K562 (cell line): ENCODE results near the gene SLAMF9. TPM values are rescaled to one million over a fixed set of nuclear protein-coding genes. Genes with fewer than 3 reads are reported as not detected.

ENCODE experiments used
- ATAC-seq: fragments of 200-7000 bp; cut with Tn5 transposase; 3 replicates; pipeline ENCODE4 v1.9.1; 2020; ENCODE audit warnings: moderate library complexity
- BruUV-seq: library from RNA; stranded (reverse); fragments of 400-500 nt; replicated peaks from 2 replicates; lab custom pipeline; 2021; lab: Mats Ljungman, UMichigan
- CTCF ChIA-PET: fragments of 300-600 bp; formaldehyde crosslinking; extraction: SDS; loops from one replicate; lab custom pipeline; 2021; ENCODE audit warnings: low intra/inter-chr PET ratio; lab: Yijun Ruan, JAX
- POLR2A ChIA-PET: fragments of 300-600, 350-650 bp; sonication (Branson Sonifier 250); formaldehyde crosslinking; extraction: SDS; loops from one replicate; lab custom pipeline; 2021; ENCODE audit warnings: antibody characterized with exemption, inconsistent platforms; lab: Yijun Ruan, JAX
- DNase-seq, 4 experiments: peaks; one replicate each; pipeline versions ENCODE4 v3.0.0 to v3.0.0-alpha.2; 2011 to 2018; ENCODE audit warnings: low spot score in 3 of 4, mixed read lengths in 3 of 4; ENCODE audit errors: extremely low read depth in 1 of 4
- FAIRE-seq: peaks from 2 replicates; lab custom pipeline; 2011; peaks lifted over from hg19 to GRCh38; lab: Jason Lieb, UNC
- H2AFZ ChIP-seq: 2 replicates; pipeline ENCODE4 v1.6.0; 2011; ENCODE audit warnings: low read depth, low read length, control low read depth, inconsistent platforms
- H3K27ac ChIP-seq: fragments of 200-600 bp; 3 replicates; pipeline ENCODE4 v1.8.0; 2011; ENCODE audit warnings: low read depth, mild to moderate bottlenecking, control low read depth, inconsistent platforms, low read length, moderate library complexity, mixed read lengths; ENCODE audit errors: extremely low read depth
- H3K27me3 ChIP-seq, 2 experiments: fragments of 300-600 bp in 1 of 2; 2 replicates in 1 of 2; 3 replicates in 1 of 2; pipeline versions ENCODE4 v1.6.0 to v1.8.0; 2011; ENCODE audit warnings: inconsistent platforms in 2 of 2, low read length in 2 of 2, mild to moderate bottlenecking in 1 of 2, mixed read lengths in 1 of 2, moderate library complexity in 1 of 2; ENCODE audit not compliant: control insufficient read depth in 2 of 2, insufficient read depth in 2 of 2
- H3K36me3 ChIP-seq: fragments of 300-600 bp; 3 replicates; pipeline ENCODE4 v1.8.0; 2011; ENCODE audit warnings: mild to moderate bottlenecking, low read length, inconsistent platforms; ENCODE audit not compliant: control insufficient read depth, insufficient read depth
- H3K4me1 ChIP-seq, 2 experiments: fragments of 200-600 bp in 1 of 2; replicated peaks in 1 of 2; 2 replicates in 1 of 2; 3 replicates in 1 of 2; pipeline versions ENCODE4 v1.5.1 to v1.8.0; 2011; ENCODE audit warnings: inconsistent platforms in 2 of 2, low read length in 2 of 2, mild to moderate bottlenecking in 1 of 2, mixed read lengths in 1 of 2, moderate library complexity in 1 of 2; ENCODE audit not compliant: control insufficient read depth in 2 of 2, insufficient read depth in 2 of 2
- H3K4me2 ChIP-seq: 2 replicates; pipeline ENCODE4 v1.6.1; 2011; ENCODE audit warnings: low read length, control low read depth, inconsistent platforms, mixed read lengths; ENCODE audit not compliant: insufficient read depth
- H3K4me3 ChIP-seq: fragments of 200-600 bp; sonication (generic), shearing (Covaris generic); 2 replicates; pipeline ENCODE4 v1.5.1; 2016; ENCODE audit warnings: control low read depth, inconsistent platforms
- H3K79me2 ChIP-seq: fragments of 200-600 bp; 3 replicates; pipeline ENCODE4 v1.8.0; 2011; ENCODE audit warnings: low read length, inconsistent platforms; ENCODE audit not compliant: control insufficient read depth, insufficient read depth
- H3K9ac ChIP-seq, 2 experiments: 2 replicates each; pipeline versions ENCODE4 v1.6.0 to v1.6.1; 2011; ENCODE audit warnings: low read depth in 2 of 2, low read length in 2 of 2, control low read depth in 1 of 2, inconsistent platforms in 1 of 2, mild to moderate bottlenecking in 1 of 2, mixed read lengths in 1 of 2; ENCODE audit not compliant: insufficient read depth in 1 of 2
- H3K9me1 ChIP-seq: one replicate; pipeline ENCODE4 v1.6.0; 2011; ENCODE audit warnings: inconsistent platforms, mild to moderate bottlenecking, low read length, moderate library complexity; ENCODE audit not compliant: control insufficient read depth, insufficient read depth
- H3K9me3 ChIP-seq: replicated peaks from 2 replicates; pipeline ENCODE4 v1.5.1; 2011; ENCODE audit warnings: low read depth, low read length, inconsistent platforms; ENCODE audit not compliant: control insufficient read depth, insufficient read depth
- H4K20me1 ChIP-seq: replicated peaks from 2 replicates; pipeline ENCODE4 v1.6.1; 2011; ENCODE audit warnings: low read length, inconsistent platforms, mixed read lengths; ENCODE audit not compliant: control insufficient read depth, insufficient read depth
- BDP1 ChIP-seq: IDR thresholded peaks from 3 replicates; pipeline ENCODE4 v1.6.1; 2011; ENCODE audit not compliant: insufficient read length, insufficient read depth
- MEF2A ChIP-seq: IDR thresholded peaks from 2 replicates; pipeline ENCODE4 v1.6.1; 2011; ENCODE audit warnings: low read depth, mild to moderate bottlenecking, low read length, moderate library complexity; ENCODE audit not compliant: control insufficient read depth
- MEIS2 ChIP-seq: fragments of 450-650 bp; IDR thresholded peaks from 2 replicates; pipeline ENCODE4 v1.6.1; 2014; ENCODE audit warnings: mild to moderate bottlenecking; ENCODE audit not compliant: partially characterized antibody
- OTX1 ChIP-seq: fragments of 450-650 bp; formaldehyde crosslinking; IDR thresholded peaks from 2 replicates; pipeline ENCODE4 v1.4.0; 2022; ENCODE audit warnings: mild to moderate bottlenecking
- SIX5 ChIP-seq, 2 experiments: IDR thresholded peaks; 2 replicates each; pipeline ENCODE4 v1.6.1; 2011; ENCODE audit warnings: low read length in 2 of 2, borderline replicate concordance in 1 of 2, low read depth in 1 of 2, mild to moderate bottlenecking in 1 of 2, moderate library complexity in 1 of 2; ENCODE audit not compliant: insufficient read depth in 1 of 2
- TARDBP ChIP-seq: fragments of 450-650 bp; IDR thresholded peaks from 2 replicates; pipeline ENCODE4 v1.6.1; 2016
- XRCC4 ChIP-seq: IDR thresholded peaks from one replicate; pipeline ENCODE4 v1.6.1; 2011; ENCODE audit not compliant: insufficient read depth, insufficient read length; ENCODE audit errors: extremely low read depth
- ZC3H4 ChIP-seq: sonication (generic); formaldehyde crosslinking; IDR thresholded peaks from 2 replicates; pipeline ENCODE4 v1.9.0; 2021; ENCODE audit warnings: missing genetic modification reagents, borderline replicate concordance
- ZNF707 ChIP-seq: fragments of 250-450 bp; sonication (Bioruptor Pico); conservative IDR thresholded peaks from 2 replicates; pipeline ENCODE4 v1.8.0; 2022; ENCODE audit warnings: inconsistent platforms, mild to moderate bottlenecking, moderate library complexity
- WGBS: fragments of 100-300 bp; shearing (Covaris generic); methylation state at CpG from one replicate; pipeline ENCODE4 v1.1.6; 2016; ENCODE audit warnings: low coverage, mixed read lengths; ENCODE audit not compliant: insufficient coverage; ENCODE audit errors: missing lambda C conversion rate; 5-methylcytosine and 5-hydroxymethylcytosine counted together
- in situ Hi-C: fragments of 300-500 bp; cut with MboI; formaldehyde crosslinking; loops from 4 replicates; pipeline ENCODE4 v1.15.0; 2018; ENCODE audit warnings: inconsistent platforms, mixed read lengths
- intact Hi-C: fragments of 100-400 bp; cut with micrococcal nuclease; formaldehyde crosslinking; loops from 2 replicates; pipeline ENCODE4 v1.14.2; 2022
- polyA plus RNA-seq, 8 experiments: library from polyadenylated mRNA; depleted of rRNA in 4 of 8; stranded (reverse) in 5 of 8; unstranded in 3 of 8; fragments of >200 nt; fragmentation: Nextera tagmentation in 2 of 8; fragmentation: Illumina TruSeq in 1 of 8; extraction: Ambion mirVana in 2 of 8; extraction: Trizol in 1 of 8; gene quantifications; 2 replicates each; pipeline versions ENCODE4 v1.2.1 to v1.2.3, GENCODE V29; 2011 to 2014; ENCODE audit warnings: inconsistent platforms in 1 of 8, missing spikeins in 1 of 8
- total RNA-seq, 7 experiments: library from RNA; depleted of rRNA in 6 of 7; stranded (reverse); fragments of >200 nt in 6 of 7; fragmentation: Illumina TruSeq in 2 of 7; extraction: Trizol in 2 of 7; gene quantifications; 2 replicates each; pipeline versions ENCODE4 v1.2.1 to v1.2.3, GENCODE V29; 2011 to 2021; ENCODE audit warnings: low replicate concordance in 1 of 7
- TF ChIP-seq, protein P1 (sequence below): fragments of 250-450 bp; sonication (Bioruptor Pico); IDR thresholded peaks from 2 replicates; pipeline ENCODE4 v1.4.0; 2020; ENCODE audit warnings: mild to moderate bottlenecking, moderate library complexity, borderline replicate concordance
- TF ChIP-seq, protein P2 (sequence below): sonication (generic); formaldehyde crosslinking; IDR thresholded peaks from 2 replicates; pipeline ENCODE4 v1.8.0; 2023; ENCODE audit warnings: mild to moderate bottlenecking, missing genetic modification reagents
- TF ChIP-seq, protein P3 (sequence below): fragments of 250-450 bp; sonication (Bioruptor Pico); IDR thresholded peaks from 2 replicates; pipeline ENCODE4 v1.5.0; 2021
- TF ChIP-seq, protein P4 (sequence below): sonication (generic); formaldehyde crosslinking; IDR thresholded peaks from 2 replicates; pipeline ENCODE4 v1.8.1; 2023; ENCODE audit warnings: mild to moderate bottlenecking, missing genetic modification reagents, moderate library complexity

The SLAMF9 gene
- total and polyA plus RNA-seq, 9 of the 15 experiments (the other 6 are each of a cell fraction or from before 2014, with no cell fraction given) = 0.13 to 0.21 TPM; not detected in 7

DNA sequence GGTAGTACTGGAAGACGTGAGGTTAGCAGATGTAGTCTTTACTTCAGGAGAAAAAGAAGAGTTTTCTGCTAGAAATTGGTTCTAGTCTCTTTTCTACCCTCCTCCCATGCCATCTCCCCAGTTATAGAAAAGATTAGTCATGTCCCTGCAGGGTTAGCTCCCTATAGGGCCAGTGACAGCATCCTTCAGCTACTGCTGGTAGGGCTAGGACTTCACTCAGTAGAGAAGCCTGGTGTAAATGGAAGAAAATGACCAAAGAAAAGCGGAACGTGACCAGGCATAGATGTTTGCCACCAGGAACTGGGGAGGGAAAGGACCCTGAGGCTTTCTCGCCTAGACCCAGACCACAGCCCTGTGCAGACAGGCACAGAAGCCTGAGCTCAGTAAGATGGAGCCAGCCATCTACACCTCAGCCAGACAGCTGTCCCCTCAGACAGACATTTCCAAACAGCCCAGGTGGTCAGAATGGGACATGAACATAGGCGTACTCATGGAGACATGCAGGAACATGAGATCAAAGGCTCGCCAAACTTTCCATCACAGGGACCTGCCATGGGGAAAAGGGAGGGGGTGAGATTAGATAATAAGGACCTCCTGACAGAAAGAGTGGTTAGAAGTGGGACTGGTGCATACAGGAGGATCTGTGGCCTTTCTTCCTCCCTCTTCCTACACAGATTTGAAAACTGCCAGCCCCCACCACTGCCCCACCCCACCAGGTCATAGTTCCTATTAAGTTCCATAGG is 23.5 kb upstream of the SLAMF9 start:
- DNase-seq = no peak
- TF ChIP-seq ZC3H4 (CRISPR knock-in tag) = no peak
- TF ChIP-seq, protein P1, sequence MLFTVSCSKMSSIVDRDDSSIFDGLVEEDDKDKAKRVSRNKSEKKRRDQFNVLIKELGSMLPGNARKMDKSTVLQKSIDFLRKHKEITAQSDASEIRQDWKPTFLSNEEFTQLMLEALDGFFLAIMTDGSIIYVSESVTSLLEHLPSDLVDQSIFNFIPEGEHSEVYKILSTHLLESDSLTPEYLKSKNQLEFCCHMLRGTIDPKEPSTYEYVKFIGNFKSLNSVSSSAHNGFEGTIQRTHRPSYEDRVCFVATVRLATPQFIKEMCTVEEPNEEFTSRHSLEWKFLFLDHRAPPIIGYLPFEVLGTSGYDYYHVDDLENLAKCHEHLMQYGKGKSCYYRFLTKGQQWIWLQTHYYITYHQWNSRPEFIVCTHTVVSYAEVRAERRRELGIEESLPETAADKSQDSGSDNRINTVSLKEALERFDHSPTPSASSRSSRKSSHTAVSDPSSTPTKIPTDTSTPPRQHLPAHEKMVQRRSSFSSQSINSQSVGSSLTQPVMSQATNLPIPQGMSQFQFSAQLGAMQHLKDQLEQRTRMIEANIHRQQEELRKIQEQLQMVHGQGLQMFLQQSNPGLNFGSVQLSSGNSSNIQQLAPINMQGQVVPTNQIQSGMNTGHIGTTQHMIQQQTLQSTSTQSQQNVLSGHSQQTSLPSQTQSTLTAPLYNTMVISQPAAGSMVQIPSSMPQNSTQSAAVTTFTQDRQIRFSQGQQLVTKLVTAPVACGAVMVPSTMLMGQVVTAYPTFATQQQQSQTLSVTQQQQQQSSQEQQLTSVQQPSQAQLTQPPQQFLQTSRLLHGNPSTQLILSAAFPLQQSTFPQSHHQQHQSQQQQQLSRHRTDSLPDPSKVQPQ = no peak
- TF ChIP-seq ZNF707 (CRISPR knock-in tag) = no peak
- TF ChIP-seq SIX5 (IDR thresholded peaks at IDR 0.05; ENCODE audit: borderline replicate concordance in 1 of 2, insufficient read depth in 1 of 2, low read depth in 1 of 2, low read length in 2 of 2) = no peak
- no peak for TF ChIP-seq XRCC4
- no peak for TF ChIP-seq MEIS2
- no peak for TF ChIP-seq MEF2A
- TF ChIP-seq, protein P2, sequence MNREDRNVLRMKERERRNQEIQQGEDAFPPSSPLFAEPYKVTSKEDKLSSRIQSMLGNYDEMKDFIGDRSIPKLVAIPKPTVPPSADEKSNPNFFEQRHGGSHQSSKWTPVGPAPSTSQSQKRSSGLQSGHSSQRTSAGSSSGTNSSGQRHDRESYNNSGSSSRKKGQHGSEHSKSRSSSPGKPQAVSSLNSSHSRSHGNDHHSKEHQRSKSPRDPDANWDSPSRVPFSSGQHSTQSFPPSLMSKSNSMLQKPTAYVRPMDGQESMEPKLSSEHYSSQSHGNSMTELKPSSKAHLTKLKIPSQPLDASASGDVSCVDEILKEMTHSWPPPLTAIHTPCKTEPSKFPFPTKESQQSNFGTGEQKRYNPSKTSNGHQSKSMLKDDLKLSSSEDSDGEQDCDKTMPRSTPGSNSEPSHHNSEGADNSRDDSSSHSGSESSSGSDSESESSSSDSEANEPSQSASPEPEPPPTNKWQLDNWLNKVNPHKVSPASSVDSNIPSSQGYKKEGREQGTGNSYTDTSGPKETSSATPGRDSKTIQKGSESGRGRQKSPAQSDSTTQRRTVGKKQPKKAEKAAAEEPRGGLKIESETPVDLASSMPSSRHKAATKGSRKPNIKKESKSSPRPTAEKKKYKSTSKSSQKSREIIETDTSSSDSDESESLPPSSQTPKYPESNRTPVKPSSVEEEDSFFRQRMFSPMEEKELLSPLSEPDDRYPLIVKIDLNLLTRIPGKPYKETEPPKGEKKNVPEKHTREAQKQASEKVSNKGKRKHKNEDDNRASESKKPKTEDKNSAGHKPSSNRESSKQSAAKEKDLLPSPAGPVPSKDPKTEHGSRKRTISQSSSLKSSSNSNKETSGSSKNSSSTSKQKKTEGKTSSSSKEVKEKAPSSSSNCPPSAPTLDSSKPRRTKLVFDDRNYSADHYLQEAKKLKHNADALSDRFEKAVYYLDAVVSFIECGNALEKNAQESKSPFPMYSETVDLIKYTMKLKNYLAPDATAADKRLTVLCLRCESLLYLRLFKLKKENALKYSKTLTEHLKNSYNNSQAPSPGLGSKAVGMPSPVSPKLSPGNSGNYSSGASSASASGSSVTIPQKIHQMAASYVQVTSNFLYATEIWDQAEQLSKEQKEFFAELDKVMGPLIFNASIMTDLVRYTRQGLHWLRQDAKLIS (CRISPR knock-in tag) = no peak
- no peak for TF ChIP-seq TARDBP
- TF ChIP-seq, protein P3, sequence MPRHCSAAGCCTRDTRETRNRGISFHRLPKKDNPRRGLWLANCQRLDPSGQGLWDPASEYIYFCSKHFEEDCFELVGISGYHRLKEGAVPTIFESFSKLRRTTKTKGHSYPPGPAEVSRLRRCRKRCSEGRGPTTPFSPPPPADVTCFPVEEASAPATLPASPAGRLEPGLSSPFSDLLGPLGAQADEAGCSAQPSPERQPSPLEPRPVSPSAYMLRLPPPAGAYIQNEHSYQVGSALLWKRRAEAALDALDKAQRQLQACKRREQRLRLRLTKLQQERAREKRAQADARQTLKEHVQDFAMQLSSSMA (CRISPR knock-in tag) = no peak
- no peak for TF ChIP-seq OTX1 (CRISPR knock-in tag)
- no peak for TF ChIP-seq BDP1
- TF ChIP-seq, protein P4, sequence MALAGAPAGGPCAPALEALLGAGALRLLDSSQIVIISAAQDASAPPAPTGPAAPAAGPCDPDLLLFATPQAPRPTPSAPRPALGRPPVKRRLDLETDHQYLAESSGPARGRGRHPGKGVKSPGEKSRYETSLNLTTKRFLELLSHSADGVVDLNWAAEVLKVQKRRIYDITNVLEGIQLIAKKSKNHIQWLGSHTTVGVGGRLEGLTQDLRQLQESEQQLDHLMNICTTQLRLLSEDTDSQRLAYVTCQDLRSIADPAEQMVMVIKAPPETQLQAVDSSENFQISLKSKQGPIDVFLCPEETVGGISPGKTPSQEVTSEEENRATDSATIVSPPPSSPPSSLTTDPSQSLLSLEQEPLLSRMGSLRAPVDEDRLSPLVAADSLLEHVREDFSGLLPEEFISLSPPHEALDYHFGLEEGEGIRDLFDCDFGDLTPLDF (CRISPR knock-in tag) = no peak

More for the DNA sequence above, 23.5 kb upstream of the SLAMF9 start:
- ChIA-PET POLR2A (interaction anchor here (0.8 kb wide), 1 partner anchor 13 kb away, joined by 4 read pairs; no protein-coding TSS in a partner anchor), CTCF (no interaction called here)
- no peaks in the 10 kb centered on the region for H3K9me1 ChIP-seq
- H3K4me1 ChIP-seq = no peaks in the 10 kb centered on the region
- ATAC-seq (no peak), FAIRE-seq (no peak)
- no peak overlapping the region for H2AFZ ChIP-seq
- in situ Hi-C loops (loop anchor here (25.0 kb wide), 1 partner anchor 790 kb away; no protein-coding TSS in a partner anchor), intact Hi-C loops (no loop called here)
- BruUV-seq = no TSS peak
- H3K36me3 ChIP-seq = no peaks in the 10 kb centered on the region
- peaks cover 23 to 40% of the 10 kb centered on the region in 2 experiments; a peak in 4 of 5 replicates for H3K27me3 ChIP-seq
- H4K20me1 ChIP-seq = no peaks in the 10 kb centered on the region; the same call in 1 of the 2 replicates
- no peak overlapping the region for H3K27ac ChIP-seq
- H3K4me2 ChIP-seq = no peak overlapping the region
- H3K9me3 ChIP-seq = no peaks in the 10 kb centered on the region
- 2% methylated on average over 6 of the region's 6 CpGs for WGBS
- no peak overlapping the region for H3K9ac ChIP-seq
- no peaks in the 10 kb centered on the region for H3K79me2 ChIP-seq
- no peak overlapping the region for H3K4me3 ChIP-seq
